ENCODE data around the gene MTF2.
"Not testable (repeated sequence)": the region's sequence is repeated elsewhere in the genome, so short reads cannot be mapped to it uniquely, and the experiment has no call there.

The MTF2 gene

GRCh38 chr1:93143769-93144168 lies 64.7 kb downstream of the MTF2 start:
- DNase-seq = no peak

DNA sequence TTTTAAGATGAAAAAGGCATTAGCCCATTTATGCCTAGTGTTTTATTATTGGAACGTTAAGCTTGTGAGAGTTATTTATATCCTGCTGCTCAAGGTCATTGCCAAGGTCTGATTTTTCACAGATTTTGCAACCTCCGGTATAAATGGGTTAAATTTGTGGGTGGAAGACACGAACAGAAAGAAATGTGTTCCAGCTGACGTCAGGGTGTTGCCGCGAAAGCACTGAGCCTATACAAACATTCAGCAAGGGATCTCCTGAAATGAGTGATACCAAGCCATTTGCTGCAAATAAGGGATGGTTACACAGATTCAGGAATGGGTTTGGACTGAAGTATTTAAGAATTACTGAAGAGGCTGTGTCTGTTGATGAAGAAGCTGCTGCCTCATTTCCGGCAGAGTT lies 68.9 kb downstream of the MTF2 start:
- no peak for DNase-seq

DNA sequence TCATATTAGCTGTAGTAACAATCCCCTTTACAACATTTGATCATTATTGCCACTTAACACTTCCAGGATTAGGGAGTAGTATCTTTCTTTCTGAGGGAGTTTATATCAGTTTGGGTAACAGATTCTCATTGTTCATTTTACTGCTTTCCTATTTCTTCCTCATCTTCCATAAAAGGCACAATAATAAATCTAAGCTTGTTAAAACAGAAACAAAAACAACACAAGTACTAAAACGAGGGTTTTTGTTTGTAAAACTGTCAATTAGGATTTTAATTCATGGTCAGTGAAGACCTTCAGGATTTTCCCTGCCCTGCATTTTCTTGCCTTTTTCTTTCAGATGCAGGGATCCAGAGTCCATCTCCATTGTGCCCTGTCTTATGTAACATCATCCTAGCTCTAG lies 71.6 kb downstream of the MTF2 start:
- no peak for DNase-seq

DNA sequence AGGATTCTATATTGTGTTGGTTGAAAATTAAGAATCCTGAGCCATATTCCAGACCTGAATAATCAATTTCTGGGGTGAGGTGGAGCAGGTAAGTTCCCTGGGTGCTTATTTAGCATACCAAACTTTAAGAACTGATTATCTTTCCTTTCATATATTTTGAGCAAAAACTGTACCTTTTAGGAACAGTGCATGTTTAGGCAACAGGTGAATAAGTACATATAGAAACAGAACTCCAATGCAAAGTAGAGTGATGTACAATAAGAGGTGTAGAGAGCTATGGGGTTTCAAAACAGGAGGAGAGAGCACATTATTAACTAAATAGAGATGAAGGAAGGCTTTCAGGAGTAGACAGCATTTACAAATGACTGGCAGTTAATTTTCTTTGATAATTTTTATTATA lies 72.4 kb downstream of the MTF2 start:
- no peak for DNase-seq

DNA sequence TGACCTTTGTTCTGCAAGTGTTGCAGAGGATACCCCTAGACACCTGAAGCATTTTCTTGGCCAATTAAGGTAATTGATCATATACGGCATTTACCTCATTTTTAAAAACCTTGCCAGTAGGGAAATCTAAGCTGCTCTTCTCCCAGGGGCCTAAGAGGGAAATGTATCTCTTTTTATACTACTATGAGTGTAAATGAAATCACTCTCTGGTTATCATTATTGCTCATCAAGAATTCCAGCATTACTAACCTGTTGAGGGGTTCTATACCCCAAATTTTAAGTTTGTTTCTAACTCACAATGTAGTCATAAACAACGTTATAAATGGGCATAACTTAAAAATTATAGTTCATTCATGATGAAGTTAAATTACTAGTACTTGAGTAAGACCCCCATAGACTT lies 73.8 kb downstream of the MTF2 start:
- DNase-seq = no peak

DNA sequence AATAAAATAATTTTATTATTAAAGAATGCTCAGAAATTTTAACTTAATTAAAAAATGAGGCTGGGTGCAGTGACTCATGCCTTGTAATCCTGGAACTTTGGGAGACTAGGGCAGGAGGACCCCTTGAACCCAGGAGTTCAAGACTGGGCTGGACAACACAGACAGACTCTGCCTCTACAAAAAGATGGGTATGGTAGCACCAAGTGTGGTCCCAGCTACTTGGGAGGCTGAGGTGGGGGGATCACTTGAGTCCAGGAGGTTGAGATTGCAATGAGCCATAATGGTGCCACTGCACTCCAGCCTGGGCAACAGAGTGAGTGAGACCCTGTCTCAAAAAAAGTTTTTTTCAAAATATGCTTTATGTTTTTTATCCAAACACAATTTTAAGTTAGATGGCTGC lies 75.8 kb downstream of the MTF2 start:
- no peak for DNase-seq

GRCh38 chr1:93155335-93155734 lies 76.3 kb downstream of the MTF2 start:
- DNase-seq = no peak

DNA sequence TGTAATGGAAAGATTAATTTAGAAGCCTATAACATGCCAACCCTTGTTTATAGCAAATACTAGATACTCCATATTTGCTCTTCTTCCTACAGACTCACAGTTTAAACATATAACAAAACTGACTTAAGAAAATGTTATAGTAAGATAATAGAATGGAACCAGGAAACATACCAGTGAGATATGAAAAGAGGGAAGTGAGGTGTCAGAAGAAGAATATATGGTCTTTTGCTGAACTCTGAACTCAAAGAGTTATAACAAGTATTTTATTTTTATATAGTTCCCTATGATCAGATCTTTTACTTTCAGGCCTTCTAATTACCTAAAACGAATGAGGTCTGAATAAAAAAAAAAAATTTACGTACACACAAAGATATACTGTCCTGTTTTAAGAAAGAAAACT lies 80.3 kb downstream of the MTF2 start:
- no peak for DNase-seq

GRCh38 chr1:93163314-93163713 lies 84.2 kb downstream of the MTF2 start:
- not testable (repeated sequence) for DNase-seq

DNA sequence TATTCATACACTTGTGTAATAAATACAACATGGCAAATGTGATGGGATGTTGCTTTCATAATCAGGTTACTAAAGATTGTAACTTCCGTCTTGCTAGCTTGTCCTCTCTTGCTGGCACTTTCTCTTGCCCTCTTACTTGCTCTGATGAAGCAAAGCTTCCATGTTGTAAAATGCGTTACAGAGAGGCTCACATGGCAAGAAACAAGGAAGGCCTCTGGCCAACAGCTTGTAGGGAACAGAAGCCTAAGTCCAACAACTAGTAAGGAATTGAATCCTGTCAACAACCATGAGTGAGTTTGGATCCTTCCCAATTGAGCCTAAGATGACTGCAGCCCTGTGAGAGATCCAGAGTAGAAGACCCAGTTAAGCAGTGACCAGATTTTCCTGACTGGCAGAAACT lies 85.7 kb downstream of the MTF2 start:
- DNase-seq = no peak

DNA sequence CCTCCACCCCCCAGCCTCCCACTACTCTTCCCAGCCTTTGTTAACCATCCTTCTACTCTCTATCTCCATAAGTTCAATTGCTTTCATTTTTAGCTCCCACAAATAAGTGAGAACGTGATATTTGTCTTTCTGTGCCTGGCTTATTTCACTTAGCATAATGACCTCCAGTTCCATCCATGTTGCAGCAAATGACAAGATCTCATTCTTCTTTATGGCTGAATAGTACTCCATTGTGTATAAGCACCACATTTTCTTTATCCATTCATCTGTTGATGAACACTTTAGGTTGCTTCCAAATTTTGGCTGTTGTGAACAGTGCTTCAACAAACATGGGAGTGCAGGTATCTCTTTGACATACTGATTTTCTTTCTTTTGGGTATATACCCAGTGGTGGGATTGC lies 86.8 kb downstream of the MTF2 start:
- not testable (repeated sequence) for DNase-seq

DNA sequence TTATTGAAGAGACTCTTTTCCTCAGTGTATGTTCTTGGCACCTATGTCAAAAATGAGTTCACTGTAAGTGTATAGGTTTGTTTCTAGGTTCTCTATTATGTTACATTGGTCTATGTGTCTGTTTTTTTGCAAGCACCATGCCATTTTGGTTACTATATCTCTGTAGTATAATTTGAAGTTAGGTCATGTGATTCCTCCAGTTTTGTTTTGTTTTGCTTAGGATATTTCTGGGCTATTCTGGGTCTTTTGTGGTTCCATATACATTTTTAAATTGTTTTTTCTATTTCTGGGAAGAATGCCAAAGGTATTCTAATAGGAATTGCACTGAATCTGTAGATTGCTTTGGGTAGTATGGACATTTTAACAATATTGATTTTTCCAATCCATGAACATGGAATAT lies 87.9 kb downstream of the MTF2 start:
- no peak for DNase-seq

DNA sequence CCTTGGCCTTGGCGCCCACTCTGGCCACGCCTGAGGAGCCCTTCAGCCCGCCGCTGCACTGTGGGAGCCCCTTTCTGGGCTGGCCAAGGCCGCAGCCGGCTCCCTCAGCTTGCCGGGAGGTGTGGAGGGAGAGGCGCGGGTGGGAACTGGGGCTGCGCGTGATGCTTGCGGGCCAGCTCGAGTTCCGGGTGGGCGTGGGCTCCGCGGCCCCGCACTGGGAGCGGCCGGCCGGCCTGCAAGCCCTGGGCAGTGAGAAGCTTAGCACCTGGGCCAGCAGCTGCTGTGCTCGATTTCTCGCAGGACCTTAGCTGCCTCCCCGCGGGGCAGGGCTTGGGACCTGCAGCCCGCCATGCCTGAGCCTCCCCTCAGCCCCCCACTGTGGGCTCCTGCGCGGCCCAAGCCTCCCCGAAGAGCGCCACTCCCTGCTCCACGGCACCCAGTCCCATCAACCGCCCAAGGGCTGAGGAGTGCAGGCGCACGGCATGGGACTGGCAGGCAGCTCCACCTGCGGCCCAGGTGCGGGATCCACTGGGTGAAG lies 91.1 kb downstream of the MTF2 start:
- not testable (repeated sequence) for DNase-seq

- no peak for DNase-seq
Observed at GRCh38 chr1:93171549-93172034, 92.5 kb downstream of the MTF2 start.

DNA sequence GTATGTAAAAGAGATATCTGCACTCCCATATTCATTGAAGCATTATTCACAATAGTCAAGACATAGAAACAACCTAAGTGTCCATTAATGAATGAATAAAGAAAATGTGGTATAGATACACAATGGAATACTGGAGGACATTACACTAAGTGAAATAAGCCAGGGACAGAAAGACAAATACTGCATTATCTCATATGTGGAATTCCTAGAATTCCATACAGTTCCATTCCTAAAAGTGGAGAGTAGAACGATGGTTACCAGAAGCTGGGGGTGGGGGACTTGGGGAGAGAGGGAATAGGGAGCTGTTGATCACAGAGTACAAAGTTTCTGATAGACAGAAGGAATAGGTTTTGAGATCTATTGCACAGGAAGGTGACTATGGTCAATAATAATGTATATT lies 93.7 kb downstream of the MTF2 start:
- DNase-seq = no peak

DNA sequence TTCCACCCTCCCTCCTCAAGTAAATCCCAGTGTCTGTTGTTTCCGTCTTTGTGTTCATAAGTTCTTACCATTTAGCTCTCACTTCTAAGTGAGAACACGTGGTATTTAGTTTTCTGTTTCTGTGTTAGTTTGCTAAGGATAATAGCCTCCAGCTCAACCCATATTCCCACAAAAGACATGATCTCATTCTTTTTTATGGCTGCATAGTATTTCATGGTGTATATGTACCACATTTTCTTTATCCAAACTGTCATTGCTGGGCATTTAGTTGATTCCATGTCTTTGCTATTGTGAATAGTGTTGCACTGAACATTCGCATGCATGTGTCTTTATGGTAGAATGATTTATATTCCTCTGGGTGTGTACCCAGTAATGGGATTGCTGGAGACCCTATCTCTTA lies 95.6 kb downstream of the MTF2 start:
- DNase-seq = not testable (repeated sequence)

GRCh38 chr1:93177991-93178390 lies 98.9 kb downstream of the MTF2 start:
- no peak for DNase-seq

GRCh38 chr1:93178418-93178817 lies 99.3 kb downstream of the MTF2 start:
- DNase-seq = no peak

DNA sequence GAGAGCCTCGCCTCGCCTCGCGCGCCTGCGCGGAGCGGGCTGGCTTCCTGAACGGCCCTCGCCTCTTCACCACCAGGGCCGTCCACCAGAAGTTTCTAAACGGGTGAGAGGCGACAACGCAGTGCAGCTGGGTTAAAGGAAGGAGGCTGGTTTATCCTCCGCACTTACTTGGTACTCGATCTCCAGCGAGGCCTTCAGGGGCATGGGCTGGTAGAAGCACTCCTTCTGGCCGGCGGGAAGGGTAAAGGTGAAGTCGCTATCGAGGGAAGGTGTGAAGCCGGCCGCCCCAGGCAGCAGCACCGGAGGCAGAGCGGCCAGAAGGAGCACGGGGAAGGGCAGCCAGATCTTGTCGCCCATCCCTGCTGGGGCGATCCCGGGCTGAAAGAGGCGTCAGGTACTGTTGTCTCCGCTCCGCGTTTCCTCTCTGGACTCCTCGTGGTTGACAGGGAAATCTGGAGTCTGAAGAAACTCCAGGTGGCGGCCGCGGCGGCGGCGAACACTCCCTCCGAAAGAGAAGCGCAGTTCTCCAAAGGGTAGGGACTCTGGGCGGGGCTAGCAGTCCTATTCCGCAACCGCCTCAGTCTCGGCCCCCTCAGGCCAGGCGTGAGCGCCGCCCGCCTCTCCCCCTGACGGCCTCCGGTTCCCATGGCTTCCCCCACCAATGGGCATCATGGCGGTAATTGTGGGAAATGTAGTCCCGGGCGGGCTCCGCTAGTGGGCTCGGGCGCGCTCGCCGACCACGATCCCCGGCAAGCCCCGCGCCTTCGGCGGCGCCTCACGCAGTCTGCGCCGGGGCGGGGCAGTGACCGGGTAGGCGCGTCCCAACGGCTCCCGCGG lies 101.0 kb downstream of the MTF2 start, which contains the start of gene TMED5:
Gene TMED5, minus strand, starts transcription at position 528 of the 837 bp plus-strand sequence. Its CDS starts 171 bp downstream, at position 357.
- DNase-seq = peak; percentile 97

GRCh38 chr1:93180723-93181613 lies 101.9 kb downstream of the MTF2 start, which contains the start of gene CCDC18:
Gene CCDC18 (plus strand): TSS chr1:93180724. CDS start chr1:93183362, 2,638 bp downstream.
- peak; percentile 42 for DNase-seq

DNA sequence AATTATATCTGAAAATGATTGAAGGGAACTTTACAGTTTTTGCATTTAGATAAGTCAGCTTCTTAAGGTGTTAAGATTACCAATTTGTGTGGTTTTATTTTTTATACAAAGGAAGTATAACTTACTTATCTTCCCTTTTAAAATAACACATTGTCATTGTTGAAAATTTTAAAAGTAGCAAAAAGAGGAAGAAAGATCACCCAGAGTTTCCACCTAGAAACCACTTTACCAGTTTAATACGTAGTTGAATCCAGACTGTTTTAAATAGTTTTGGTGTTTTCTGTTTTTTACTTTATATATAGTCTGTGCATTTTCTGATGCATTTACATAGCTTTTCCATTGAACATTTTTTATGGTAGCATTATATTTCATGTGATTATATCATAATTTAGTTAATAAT lies 107.6 kb downstream of the MTF2 start:
- no peak for DNase-seq
